BJ (cell line): ENCODE data around the gene SLIT1. TPM values are rescaled to one million over a fixed set of nuclear protein-coding genes. Genes with fewer than 3 reads are reported as not detected.

ENCODE experiments used
- CTCF ChIA-PET: fragments of 350-600 bp; formaldehyde crosslinking; extraction: SDS; loops from one replicate; lab custom pipeline; 2021; ENCODE audit warnings: antibody characterized with exemption, inconsistent platforms; lab: Yijun Ruan, JAX
- POLR2A ChIA-PET: fragments of 300-600 bp; sonication (Branson Sonifier 250); formaldehyde crosslinking; extraction: SDS; loops from one replicate; lab custom pipeline; 2021; ENCODE audit warnings: antibody characterized with exemption; lab: Charles Lee
- DNase-seq: peaks from one replicate; pipeline ENCODE4 v3.0.0-alpha.2; 2011; ENCODE audit warnings: low read depth
- H3K27me3 ChIP-seq: 2 replicates; pipeline ENCODE4 v1.6.0; 2011; ENCODE audit warnings: low read length; ENCODE audit not compliant: control insufficient read depth, insufficient read depth
- H3K36me3 ChIP-seq: 2 replicates; pipeline ENCODE4 v1.5.1; 2011; ENCODE audit warnings: low read length; ENCODE audit not compliant: control insufficient read depth, insufficient read depth
- H3K4me3 ChIP-seq: 2 replicates; pipeline ENCODE4 v1.5.1; 2011; ENCODE audit warnings: low read depth, mild to moderate bottlenecking, control low read depth, low read length
- polyA plus RNA-seq: library from polyadenylated mRNA; depleted of rRNA; stranded (reverse); fragments of >200 nt; gene quantifications from 2 replicates; pipeline ENCODE4 v1.2.3, GENCODE V29; 2011
- TF ChIP-seq, protein P1 (sequence below): IDR thresholded peaks from 2 replicates; pipeline ENCODE4 v1.5.1; 2011; ENCODE audit warnings: low read depth, mild to moderate bottlenecking, control low read depth, inconsistent platforms, low read length, moderate library complexity; ENCODE audit not compliant: insufficient read depth

The SLIT1 gene
- polyA plus RNA-seq, 1 experiment: 0.02 TPM

DNA sequence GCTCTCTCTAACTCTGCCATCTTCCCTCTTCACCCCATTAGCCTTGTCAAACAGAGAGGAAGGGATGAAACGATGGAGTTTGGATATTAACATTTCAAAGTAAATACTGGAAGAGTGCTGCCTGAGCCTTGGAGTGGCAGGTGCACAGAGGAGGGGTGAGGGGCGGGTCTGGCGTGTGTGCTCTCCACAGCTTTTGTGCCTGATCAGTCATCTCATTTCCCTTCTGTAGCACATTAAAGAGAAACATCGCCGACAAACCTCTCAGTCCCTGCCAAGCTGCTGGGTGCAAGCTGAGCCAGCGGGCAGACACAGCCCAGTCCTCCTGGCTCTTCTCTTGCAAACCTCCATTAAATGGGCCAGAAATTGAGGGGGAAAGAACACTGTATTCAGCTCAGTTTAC lies 76.2 kb downstream of the SLIT1 start:
- ChIA-PET POLR2A (no interaction called here), CTCF (interaction anchor here (1.4 to 2.0 kb wide), 2 partner anchors 40 to 101 kb away, joined by 3 to 5 read pairs; no protein-coding TSS in a partner anchor)
- no peak overlapping the region for H3K4me3 ChIP-seq
- H3K36me3 ChIP-seq: no peaks in the 10 kb centered on the region
- TF ChIP-seq, protein P1, sequence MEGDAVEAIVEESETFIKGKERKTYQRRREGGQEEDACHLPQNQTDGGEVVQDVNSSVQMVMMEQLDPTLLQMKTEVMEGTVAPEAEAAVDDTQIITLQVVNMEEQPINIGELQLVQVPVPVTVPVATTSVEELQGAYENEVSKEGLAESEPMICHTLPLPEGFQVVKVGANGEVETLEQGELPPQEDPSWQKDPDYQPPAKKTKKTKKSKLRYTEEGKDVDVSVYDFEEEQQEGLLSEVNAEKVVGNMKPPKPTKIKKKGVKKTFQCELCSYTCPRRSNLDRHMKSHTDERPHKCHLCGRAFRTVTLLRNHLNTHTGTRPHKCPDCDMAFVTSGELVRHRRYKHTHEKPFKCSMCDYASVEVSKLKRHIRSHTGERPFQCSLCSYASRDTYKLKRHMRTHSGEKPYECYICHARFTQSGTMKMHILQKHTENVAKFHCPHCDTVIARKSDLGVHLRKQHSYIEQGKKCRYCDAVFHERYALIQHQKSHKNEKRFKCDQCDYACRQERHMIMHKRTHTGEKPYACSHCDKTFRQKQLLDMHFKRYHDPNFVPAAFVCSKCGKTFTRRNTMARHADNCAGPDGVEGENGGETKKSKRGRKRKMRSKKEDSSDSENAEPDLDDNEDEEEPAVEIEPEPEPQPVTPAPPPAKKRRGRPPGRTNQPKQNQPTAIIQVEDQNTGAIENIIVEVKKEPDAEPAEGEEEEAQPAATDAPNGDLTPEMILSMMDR: no peak
- DNase-seq: no peak
- H3K27me3 ChIP-seq: peaks cover 6% of the 10 kb centered on the region

DNA sequence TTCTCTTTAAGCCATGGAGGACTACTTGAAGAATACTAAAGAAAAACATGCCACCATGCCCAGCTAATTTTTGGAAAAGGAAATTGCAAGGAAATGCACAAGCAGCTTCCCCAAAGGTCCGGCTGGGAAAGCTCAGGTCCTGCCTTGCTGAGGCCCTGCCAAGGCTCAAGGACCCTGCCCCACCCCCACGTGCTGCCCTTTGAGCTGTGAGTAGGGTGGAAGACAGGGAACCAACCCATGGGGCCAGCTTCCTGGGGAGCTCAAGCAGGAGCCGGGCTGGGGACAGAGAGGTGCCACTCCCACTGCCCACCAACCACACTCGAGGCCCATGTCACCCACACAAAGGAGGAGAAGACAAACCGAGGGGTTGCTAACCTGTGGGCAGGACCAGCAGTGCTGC lies 78.2 kb downstream of the SLIT1 start:
- ChIA-PET CTCF (interaction anchor here (2.0 kb wide), 2 partner anchors 34 to 103 kb away, joined by 5 to 6 read pairs; no protein-coding TSS in a partner anchor), POLR2A (no interaction called here)
- TF ChIP-seq, protein P1: no peak
- peaks cover 10% of the 10 kb centered on the region for H3K27me3 ChIP-seq
- DNase-seq: no peak
- H3K36me3 ChIP-seq: no peaks in the 10 kb centered on the region
- H3K4me3 ChIP-seq: no peak overlapping the region

DNA sequence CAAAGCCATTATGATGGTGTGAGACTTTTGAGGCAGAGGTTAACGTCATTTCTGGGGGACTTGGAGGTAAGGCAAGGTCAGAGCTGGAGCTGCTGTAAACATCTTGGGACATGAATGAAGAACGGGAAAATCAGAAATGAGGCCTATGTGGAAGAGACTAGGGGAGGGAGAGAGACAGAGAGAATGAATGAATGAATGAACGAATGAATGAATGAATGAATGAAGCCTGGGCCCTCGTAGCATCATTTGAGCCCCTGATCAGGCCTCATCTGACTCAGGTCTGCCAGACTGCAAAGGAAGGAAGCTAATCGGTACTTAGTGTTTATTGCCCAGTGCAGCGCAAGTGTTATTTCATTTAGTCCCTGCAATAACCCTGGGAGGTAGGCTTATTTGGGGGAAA lies 79.6 kb downstream of the SLIT1 start:
- CTCF ChIA-PET: no interaction called here

DNA sequence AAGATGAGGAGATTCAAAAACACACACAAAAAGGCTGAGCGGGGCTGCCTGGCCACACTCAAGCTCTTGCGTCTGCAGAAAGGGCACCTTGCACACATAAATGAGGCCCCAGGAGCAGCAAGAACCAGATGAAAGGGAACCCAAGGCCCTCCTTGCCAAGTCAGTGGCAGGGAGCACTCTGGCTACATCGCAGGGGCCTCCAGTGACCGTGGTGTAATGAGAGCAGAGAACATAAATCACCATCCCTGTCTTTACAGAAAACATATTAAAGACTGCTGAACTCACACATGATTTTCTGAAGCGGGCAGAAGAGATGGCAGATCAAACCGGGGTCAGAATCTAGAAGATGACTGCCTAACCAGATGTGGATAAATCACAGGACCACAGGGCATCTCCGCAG lies 80.5 kb downstream of the SLIT1 start:
- Histone ChIP-seq H3K27me3 (peaks cover 7% of the 10 kb centered on the region), H3K4me3 (no peak overlapping the region), H3K36me3 (no peaks in the 10 kb centered on the region)
- ChIA-PET POLR2A (no interaction called here), CTCF (interaction anchor here (1.1 kb wide), 1 partner anchor 106 kb away, joined by 3 read pairs; no protein-coding TSS in a partner anchor)
- TF ChIP-seq, protein P1: no peak
- no peak for DNase-seq

More for the DNA sequence above, 79.6 kb downstream of the SLIT1 start:
- Histone ChIP-seq H3K27me3 (peaks cover 7% of the 10 kb centered on the region), H3K36me3 (no peaks in the 10 kb centered on the region), H3K4me3 (no peak overlapping the region)
- POLR2A ChIA-PET: no interaction called here
- TF ChIP-seq, protein P1: no peak
- DNase-seq: no peak

DNA sequence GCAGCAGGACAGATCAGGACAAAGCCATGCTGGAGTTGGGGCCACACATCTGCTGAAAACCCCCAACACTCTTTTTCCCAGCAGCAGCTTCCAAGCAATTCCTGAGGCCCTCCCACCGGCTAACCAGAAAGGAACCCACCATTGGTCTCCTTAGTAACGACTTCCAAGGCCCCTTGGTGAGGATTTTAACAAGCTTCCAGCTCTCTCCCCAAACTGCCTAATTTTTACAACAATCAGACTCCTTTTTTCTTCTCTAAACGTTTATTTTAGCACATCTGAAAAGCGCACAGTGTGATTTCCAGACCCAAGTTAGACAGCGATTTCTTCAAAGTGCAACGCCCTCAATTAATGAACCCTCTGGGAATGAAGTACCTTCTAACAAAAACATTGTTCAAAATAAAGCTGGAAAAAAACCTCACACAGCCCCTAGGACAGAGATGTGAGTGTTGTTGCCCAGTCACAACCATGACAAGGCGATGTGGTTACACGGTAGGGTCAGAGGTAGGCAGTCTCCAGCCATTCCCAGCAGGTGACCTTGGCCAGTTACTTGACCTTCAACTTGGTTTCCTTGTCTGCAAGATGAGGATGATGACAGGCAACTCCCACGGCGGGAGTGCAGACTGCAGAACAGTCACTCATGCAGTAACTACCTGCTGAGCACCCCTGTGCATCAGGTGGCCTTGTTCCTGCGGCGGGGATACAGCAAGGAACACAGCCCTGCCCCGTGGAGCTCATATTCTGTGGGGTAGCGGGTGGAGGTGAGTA lies 82.3 kb downstream of the SLIT1 start:
- no peaks in the 10 kb centered on the region for H3K36me3 ChIP-seq
- no peak for DNase-seq
- ChIA-PET CTCF (no interaction called here), POLR2A (no interaction called here)
- H3K27me3 ChIP-seq: peaks cover 5% of the 10 kb centered on the region; the same call in 1 of the 2 replicates
- H3K4me3 ChIP-seq: no peak overlapping the region
- TF ChIP-seq, protein P1: no peak
